Endometrial microvascular endothelial cells (primary cell): ENCODE results near the gene FAM20B. TPM values are rescaled to one million over a fixed set of nuclear protein-coding genes. Genes with fewer than 3 reads are reported as not detected.
"Not testable (repeated sequence)": the region's sequence is repeated elsewhere in the genome, so short reads cannot be mapped to it uniquely, and the experiment has no call there.

Experiments
- in situ Hi-C: cut with HindIII; loops from 2 replicates; pipeline ENCODE4 v1.10.0; 2017; ENCODE audit warnings: low sequenced_read_pairs, low pct_unique_long_range_greater_than_20kb; ENCODE audit errors: inconsistent ontology term
- total RNA-seq: library from RNA; depleted of rRNA; stranded (reverse); fragments of >200 nt; gene quantifications from one replicate; pipeline ENCODE4 v1.2.3, GENCODE V29; 2015; ENCODE audit errors: inconsistent ontology term

The FAM20B gene, protein sequence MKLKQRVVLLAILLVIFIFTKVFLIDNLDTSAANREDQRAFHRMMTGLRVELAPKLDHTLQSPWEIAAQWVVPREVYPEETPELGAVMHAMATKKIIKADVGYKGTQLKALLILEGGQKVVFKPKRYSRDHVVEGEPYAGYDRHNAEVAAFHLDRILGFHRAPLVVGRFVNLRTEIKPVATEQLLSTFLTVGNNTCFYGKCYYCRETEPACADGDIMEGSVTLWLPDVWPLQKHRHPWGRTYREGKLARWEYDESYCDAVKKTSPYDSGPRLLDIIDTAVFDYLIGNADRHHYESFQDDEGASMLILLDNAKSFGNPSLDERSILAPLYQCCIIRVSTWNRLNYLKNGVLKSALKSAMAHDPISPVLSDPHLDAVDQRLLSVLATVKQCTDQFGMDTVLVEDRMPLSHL
- total RNA-seq = 32.0 TPM

GRCh38 chr1:179025125-179025974 lies at the start of gene FAM20B:
Gene FAM20B (plus strand): TSS chr1:179025894. CDS start chr1:179043848, 17,954 bp downstream.
- in situ Hi-C loops = no loop called here

DNA sequence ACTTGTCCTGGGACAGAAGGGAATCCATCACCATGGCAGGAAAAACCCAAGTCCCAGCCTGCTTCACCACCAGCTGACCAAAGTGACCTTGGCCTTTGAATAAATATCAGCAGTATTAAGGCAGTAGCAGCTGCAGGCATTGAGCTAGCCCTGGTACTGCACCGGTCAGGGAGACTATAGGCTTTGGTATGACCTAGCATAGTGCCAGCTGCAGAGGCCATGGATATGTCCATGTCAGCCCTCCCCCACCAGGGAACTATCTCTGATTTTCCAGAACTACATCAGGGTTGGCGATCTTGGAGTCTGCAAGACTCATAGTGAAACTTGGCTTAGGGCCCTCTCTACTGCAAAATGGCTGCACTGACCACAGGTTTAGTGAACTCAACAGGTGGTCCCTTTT lies 49.2 kb upstream of the FAM20B start:
- in situ Hi-C loops = no loop called here

DNA sequence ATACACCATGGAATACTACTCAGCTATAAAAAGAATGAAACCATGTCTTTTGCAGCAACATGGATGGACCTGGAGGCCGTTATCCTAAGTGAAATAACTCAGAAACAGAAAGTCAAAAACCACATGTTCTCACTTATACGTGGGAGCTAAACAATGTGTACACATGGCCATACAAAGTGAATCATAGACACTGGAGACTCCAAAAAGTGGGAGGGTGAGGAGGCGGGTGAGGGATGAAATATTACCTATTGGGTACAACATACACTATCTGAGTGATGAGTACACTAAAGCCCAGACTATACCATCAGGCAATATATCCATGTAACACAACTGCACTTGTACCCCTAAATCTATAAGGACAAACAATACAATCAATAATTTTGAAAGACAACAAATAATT lies 39.5 kb upstream of the FAM20B start:
- in situ Hi-C loops = no loop called here

DNA sequence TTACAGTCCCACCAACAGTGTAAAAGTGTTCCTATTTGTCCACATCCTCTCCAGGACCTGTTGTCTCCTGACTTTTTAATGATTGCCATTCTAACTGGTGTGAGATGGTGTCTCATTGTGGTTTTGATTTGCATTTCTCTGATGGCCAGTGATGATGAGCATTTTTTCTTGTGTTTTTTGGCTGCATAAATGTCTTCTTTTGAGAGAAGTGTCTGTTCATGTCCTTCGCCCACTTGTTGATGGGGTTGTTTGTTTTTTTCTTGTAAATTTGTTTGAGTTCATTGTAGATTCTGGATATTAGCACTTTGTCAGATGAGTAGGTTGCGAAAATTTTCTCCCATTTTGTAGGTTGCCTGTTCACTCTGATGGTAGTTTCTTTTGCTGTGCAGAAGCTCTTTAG lies 37.5 kb upstream of the FAM20B start:
- in situ Hi-C loops = not testable (repeated sequence)

DNA sequence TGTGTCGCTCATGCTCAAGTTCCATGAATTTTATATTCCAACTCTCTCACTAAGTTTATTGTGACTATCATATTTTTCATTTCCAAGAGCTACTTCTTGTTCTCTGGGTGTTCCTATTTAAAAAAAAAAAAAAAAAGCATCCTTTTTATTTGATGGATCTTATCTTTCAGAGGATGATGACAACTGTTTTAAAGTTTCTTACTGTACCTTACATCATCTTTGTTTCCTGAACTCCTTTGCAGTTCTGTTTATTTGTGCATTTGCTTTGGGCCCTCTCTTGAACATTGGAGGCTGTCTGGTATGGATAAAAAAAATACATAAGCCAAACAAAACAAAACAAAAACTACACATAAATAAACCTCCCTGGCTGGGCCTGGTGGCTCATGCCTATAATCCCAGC lies 32.1 kb upstream of the FAM20B start:
- in situ Hi-C loops = no loop called here

DNA sequence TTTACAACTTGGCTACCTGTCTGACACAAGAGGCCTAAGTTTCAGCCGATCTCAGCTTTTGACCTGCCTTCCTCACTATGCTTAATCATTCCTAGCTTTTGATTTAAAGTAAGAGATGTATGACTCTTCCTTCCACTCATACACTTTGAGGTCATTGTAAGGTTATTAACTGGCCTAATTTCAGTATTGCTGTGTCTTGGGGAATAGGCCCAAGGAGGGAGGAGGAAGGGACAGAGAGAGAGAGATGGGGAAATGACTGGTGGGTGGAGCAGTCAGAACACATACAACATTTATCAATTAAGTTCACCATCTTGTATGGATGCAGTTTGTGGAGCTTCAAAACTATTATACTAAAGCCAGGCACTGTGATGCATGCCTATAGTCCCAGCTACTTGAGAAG lies 28.3 kb upstream of the FAM20B start:
- in situ Hi-C loops = no loop called here

DNA sequence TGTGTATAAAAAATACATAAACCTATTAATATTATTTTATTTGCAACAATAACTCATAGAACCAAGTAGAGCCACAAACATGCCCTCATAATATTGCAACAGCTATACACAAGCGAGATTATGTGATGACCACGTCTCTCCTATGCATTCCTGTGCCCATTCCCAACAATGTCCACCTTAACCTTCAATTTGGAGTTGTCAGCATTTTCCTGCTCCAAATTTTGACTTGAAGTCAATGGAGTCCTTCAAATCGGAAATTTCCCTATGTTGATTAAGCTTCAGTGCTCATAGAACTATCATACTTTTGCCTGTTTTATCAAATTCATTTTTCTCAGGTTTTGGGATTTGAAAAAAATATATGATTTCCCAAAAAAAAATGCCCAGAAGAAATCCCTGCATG lies 27.4 kb upstream of the FAM20B start:
- in situ Hi-C loops = no loop called here

GRCh38 chr1:178999061-178999460 lies 26.6 kb upstream of the FAM20B start:
- in situ Hi-C loops = no loop called here

GRCh38 chr1:179001451-179001850 lies 24.2 kb upstream of the FAM20B start:
- in situ Hi-C loops = loop anchor here (25.0 kb wide), 1 partner anchor 214 kb away; no protein-coding TSS in a partner anchor

- in situ Hi-C loops = loop anchor here (25.0 kb wide), 1 partner anchor 215 kb away; no protein-coding TSS in a partner anchor
Measured at GRCh38 chr1:179002064-179002463, 23.6 kb upstream of the FAM20B start.

DNA sequence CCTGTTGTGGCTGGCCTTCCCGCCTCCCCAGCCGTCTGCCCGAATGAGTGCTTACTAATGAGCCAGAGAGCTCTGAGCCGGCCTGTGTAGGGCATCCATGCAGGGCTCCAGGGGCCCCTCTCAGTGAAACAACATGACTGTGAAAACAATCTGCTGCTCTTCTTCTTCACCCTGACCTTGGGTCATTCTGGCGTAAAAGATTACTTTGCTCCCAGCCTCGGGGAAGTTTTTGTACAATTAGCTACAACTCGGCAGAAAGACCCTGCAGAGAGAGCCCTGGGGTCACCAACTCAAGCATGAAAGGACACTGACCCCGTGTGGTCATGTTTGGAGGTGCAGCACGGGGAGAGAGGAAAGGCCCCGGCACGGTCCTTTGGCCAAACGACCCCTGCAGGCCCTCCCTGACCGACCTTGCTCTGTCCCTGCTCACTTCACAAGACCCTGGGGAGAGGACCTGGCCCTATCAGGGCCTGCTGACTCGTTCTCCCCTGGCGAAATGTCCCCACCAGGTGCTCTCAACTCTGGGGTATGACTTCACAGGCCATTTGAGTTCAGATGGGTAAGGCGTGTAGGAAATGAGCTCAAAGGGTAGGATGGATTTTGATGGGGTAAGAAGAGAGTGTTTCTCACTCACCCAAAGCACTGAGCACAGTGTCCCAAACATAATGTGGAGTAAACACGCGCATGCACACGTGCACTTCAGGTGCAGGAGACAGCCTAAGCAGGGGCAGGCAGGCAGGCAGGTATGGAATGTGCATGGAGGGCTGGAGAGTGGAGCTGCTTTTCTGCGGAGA lies 22.9 kb upstream of the FAM20B start:
- in situ Hi-C loops = loop anchor here (25.0 kb wide), 1 partner anchor 215 kb away; no protein-coding TSS in a partner anchor

DNA sequence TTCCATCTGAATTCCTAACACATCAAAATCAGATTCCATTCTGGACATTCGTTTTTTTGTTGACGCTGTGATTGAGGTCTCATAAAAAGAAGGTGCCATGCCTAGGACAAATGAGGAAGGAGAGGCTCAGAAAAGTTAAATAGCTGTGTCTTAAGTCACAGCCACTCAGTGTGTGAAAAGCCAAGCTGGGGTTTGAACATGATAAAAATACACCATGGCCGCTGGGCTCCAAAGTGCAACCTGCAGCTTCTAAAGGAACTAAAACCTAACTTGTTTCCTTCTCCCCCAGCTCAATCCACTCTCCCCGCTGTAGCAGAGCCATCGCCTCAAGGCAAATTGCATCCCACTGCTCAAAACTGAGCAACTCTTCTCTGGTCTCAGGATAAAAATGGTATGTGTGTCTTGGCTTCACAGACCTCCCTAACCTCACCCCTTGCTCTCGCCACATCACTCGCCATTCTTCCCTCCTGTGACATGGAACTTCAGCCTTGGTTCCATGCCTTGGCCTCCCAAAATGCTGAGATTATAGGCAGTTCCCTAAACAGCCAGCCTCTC lies 22.1 kb upstream of the FAM20B start:
- in situ Hi-C loops = loop anchor here (25.0 kb wide), 1 partner anchor 216 kb away; no protein-coding TSS in a partner anchor

- in situ Hi-C loops = loop anchor here (25.0 kb wide), 1 partner anchor 220 kb away; no protein-coding TSS in a partner anchor
Measured at GRCh38 chr1:179007233-179007632, 18.5 kb upstream of the FAM20B start.

DNA sequence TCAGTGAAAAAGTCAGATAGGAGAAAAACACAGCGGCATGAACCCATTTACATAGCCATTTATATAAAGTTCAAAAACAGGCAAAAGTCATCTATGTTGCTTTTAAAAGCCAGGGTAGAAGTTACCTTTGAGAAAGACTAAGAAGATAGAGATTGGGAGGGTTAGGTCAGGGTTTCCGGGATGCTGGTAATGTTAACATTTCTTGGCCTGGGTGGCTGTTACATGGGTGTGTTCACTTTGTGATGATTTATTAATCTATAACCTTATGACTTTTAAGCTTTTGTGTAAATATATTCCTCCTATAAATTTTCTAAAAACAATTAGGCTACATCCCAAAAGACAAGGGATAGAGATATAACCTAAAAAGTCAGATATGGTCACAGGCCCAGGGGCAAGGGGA lies 15.0 kb upstream of the FAM20B start:
- in situ Hi-C loops = loop anchor here (25.0 kb wide), 1 partner anchor 223 kb away; no protein-coding TSS in a partner anchor

- in situ Hi-C loops = loop anchor here (25.0 kb wide), 1 partner anchor 225 kb away; no protein-coding TSS in a partner anchor
Measured at GRCh38 chr1:179012038-179012437, 13.7 kb upstream of the FAM20B start.

DNA sequence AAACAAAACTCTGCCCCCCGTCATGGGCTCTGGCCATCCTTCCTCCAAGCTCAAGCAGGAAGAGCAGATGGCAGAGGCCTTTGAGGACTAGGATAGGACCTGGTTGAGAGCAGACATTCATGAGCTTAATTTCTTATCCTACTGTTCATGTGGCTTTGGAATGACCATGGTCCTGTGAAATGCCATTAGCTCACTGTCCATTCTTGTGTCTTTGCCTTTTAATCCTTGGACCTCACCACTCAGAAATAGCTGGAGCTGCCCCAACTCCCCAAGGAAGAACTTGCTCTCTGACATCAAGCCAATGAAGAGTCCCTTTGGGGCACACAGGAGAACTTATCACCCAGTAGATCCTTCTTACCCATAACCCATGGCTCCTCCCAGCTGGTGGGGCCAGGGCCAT lies 11.6 kb upstream of the FAM20B start:
- in situ Hi-C loops = loop anchor here (25.0 kb wide), 1 partner anchor 227 kb away; no protein-coding TSS in a partner anchor

GRCh38 chr1:179015396-179015795 lies 10.3 kb upstream of the FAM20B start:
- in situ Hi-C loops = loop anchor here (25.0 kb wide), 1 partner anchor 228 kb away; no protein-coding TSS in a partner anchor

DNA sequence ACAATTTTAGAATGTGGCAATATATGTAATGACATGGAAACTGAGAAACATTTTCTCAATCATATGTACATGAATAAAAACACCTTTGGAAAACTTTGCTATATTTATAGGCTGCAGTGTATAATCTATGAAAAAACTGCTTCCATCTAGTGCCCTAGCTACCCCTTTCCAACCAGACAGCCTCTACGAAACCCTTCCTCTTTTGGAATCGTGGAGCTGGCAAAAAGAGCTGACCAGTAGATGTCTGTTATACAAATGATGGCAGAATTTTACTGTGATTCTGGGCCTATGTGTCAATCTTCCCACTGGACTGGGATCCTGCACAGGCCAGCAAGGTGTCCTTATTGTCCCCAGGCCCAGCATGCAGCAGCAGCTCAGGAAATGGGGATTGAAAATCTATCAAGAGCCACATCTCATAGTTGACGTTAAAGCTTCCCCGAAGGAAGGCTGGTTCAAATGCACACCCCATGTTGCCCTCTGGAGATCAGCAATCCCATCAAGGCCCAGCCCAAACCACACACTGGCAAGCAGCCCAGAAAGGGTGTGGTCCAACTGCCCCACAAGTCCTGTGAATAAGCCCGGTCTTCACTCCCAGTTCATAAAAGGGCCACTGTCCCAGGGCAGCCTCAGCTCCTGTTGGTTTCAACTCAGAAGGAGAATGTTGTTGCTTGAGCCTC lies 8.8 kb upstream of the FAM20B start:
- in situ Hi-C loops = loop anchor here (25.0 kb wide), 1 partner anchor 230 kb away; no protein-coding TSS in a partner anchor
